Measurements from ENCODE around the gene DMGDH. TPM values are rescaled to one million over a fixed set of nuclear protein-coding genes. Genes with fewer than 3 reads are reported as not detected.

The DMGDH gene
- 2.6 and 3.9 TPM in 2 replicates for total RNA-seq

DNA sequence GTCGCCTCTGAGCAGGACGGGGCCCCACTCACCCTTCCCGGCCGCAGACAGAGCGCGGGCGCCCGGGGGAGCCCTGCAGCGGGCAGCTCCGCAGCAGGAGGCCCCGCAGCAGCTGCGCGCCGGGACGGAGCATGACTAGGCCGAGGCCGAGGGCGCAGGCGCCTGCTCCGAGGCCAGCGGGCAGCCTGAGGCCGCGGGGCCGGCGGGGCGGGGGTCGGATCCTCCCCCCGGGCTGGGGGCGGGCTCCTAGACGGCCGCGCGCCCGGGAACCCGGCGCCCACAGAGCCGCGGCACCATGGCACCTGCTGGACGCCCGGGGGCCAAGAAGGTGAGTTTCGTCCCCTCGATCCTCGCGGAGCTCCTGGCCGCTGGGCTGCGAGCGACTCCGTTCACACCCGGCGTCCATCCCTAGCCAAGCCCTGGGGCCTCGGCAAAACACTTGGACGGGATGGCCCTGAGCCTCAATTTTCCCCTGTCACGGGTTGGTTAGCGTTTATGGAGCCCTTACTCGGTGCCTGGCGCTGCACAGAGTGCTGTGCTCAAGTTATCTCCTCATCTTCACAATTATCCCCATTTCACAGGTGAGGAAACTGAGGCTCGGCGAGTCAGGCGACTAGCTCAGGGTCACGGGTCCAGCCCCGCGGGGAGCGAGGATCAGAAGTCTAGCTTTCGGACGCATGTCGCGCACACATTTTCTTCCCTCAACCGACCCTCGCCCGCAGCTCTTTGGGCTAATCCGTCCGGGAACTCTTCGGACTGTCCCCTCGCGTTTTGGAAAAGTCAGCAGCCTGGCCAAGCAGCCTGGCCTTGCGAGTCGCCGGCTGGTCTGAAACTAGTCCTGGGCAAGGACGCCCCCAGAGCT lies at the start of gene DMGDH, which contains the start of gene BHMT2:
DMGDH (minus strand) TSS at position 187 of the 862 bp plus-strand sequence; CDS start at position 133, 54 bp downstream.
BHMT2 (plus strand) TSS at position 280 of the 862 bp plus-strand sequence; CDS start at position 296, 16 bp downstream.

DNA sequence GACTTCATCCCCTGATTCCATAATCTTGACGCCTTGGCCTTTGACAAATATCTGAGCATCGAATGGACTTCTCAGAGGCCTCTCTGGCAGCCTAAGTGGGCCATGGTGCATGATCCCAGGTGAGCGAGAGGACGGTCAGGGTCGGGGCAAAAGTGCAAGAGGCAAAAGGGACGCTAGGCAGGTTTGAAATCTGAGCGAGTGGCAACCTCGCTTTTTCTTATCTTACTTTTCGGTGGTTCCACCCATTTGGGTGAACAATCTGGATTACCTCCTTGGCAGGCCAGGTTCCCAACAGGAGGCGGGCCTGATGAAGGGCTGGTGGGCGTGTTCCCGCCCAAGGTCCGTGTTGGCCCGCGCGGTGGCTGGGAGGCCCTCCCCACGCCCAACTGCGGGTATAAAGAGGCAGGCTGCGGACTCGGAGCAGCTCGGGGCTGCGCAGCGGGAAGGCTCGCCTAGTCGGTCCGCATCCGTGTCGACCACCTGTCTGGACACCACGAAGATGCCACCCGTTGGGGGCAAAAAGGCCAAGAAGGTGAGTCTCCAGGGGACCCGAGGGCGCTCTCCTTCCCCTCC lies 42.0 kb upstream of the DMGDH start, which contains the start of gene BHMT:
BHMT (plus strand) TSS at position 423 of the 573 bp plus-strand sequence; CDS start at position 500, 77 bp downstream.

DNA sequence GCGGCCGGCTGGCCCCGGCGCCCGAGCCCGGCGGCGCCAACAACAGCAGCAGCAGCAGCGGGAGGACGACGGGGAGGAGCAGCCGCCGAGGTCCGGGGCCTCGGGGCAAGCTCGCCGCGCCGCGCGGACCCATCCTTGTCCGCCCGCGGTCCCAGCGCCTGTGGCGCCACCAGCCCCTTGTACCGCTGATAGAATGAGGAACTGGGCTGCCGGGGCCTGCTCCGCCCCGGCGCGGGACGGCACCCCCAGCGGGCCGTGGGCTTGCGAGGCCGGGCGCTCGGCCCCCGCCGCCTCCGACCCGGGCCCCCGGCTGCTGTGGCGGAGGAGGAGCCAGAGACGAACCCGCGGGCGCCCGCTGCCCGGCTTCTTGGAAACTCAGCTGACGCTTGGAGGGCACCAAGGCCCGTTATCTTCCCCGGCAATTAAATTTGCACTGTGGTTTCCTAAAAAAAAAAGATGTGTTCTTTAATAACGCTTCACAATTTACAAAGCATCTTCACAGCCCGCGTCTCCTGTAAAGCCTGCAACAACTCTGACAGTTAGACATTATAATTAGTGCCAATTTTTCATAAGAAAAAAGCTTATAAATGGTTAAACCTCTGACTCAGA lies 84.3 kb downstream of the DMGDH start, which contains the start of gene ARSB:
ARSB (minus strand) TSS at position 195 of the 609 bp plus-strand sequence; CDS start at position 133, 62 bp downstream.

Other genes with a start within 250 kb of the DMGDH start
- gene ARSB, start 84.4 kb downstream of the DMGDH start, total RNA-seq, result 40.1 and 44.9 TPM in 2 replicates
- 12.4 and 17.5 TPM in 2 replicates for gene BHMT2, start 93 bp upstream of the DMGDH start, total RNA-seq
- not detected in 2 replicates for gene BHMT, start 42.1 kb upstream of the DMGDH start, total RNA-seq
- gene JMY, start 166.5 kb upstream of the DMGDH start, total RNA-seq, result 19.6 and 23.5 TPM in 2 replicates

Measured in hair follicle dermal papilla cell (primary cell).